Calu3 (cell line): ENCODE measurements around the gene MAP3K20. TPM values are rescaled to one million over a fixed set of nuclear protein-coding genes. Genes with fewer than 3 reads are reported as not detected.

Experiments
- BruUV-seq: library from RNA; stranded (reverse); fragments of 400-500 nt; replicated peaks from 2 replicates; lab custom pipeline; 2021; lab: Mats Ljungman, UMichigan
- CTCF ChIA-PET: fragments of 300-600 bp; sonication (Branson Sonifier 250); formaldehyde crosslinking; loops from one replicate; lab custom pipeline; 2022; ENCODE audit warnings: antibody characterized with exemption; lab: Charles Lee
- DNase-seq: peaks from one replicate; pipeline ENCODE4 v3.0.0; 2022
- H3K27ac Mint-ChIP-seq: one replicate; pipeline ENCODE4 v1.8.0; 2022; ENCODE audit warnings: mixed read lengths; ENCODE audit not compliant: unreplicated experiment
- H3K27me3 Mint-ChIP-seq: one replicate; pipeline ENCODE4 v1.8.0; 2022; ENCODE audit warnings: mixed read lengths; ENCODE audit not compliant: unreplicated experiment
- H3K36me3 Mint-ChIP-seq: one replicate; pipeline ENCODE4 v1.8.0; 2022; ENCODE audit warnings: mild to moderate bottlenecking, moderate library complexity, mixed read lengths; ENCODE audit not compliant: insufficient read depth, unreplicated experiment
- H3K4me1 Mint-ChIP-seq: one replicate; pipeline ENCODE4 v1.8.0; 2022; ENCODE audit warnings: mild to moderate bottlenecking, low read depth, mixed read lengths; ENCODE audit not compliant: unreplicated experiment
- H3K4me3 Mint-ChIP-seq: one replicate; pipeline ENCODE4 v1.8.0; 2022; ENCODE audit warnings: mild to moderate bottlenecking, low read depth, moderate library complexity, mixed read lengths; ENCODE audit not compliant: unreplicated experiment
- H3K9me3 Mint-ChIP-seq: one replicate; pipeline ENCODE4 v1.8.0; 2022; ENCODE audit warnings: low read depth, mixed read lengths; ENCODE audit not compliant: unreplicated experiment
- intact Hi-C: fragments of 100-400 bp; cut with micrococcal nuclease; formaldehyde crosslinking; loops from one replicate; pipeline ENCODE4 v1.10.0; 2022; ENCODE audit not compliant: unreplicated experiment
- total RNA-seq: library from RNA; stranded (reverse); gene quantifications from 2 replicates; pipeline ENCODE4 v1.2.3, GENCODE V29; 2022
- TF ChIP-seq, protein P1 (sequence below): fragments of 200-600 bp; IDR thresholded peaks from one replicate; pipeline ENCODE4 v1.8.0; 2022; ENCODE audit warnings: antibody characterized with exemption; ENCODE audit not compliant: unreplicated experiment

Gene MAP3K20
- total RNA-seq, 1 experiment from 2014 or later = 37.0 TPM

- TF ChIP-seq, protein P1, sequence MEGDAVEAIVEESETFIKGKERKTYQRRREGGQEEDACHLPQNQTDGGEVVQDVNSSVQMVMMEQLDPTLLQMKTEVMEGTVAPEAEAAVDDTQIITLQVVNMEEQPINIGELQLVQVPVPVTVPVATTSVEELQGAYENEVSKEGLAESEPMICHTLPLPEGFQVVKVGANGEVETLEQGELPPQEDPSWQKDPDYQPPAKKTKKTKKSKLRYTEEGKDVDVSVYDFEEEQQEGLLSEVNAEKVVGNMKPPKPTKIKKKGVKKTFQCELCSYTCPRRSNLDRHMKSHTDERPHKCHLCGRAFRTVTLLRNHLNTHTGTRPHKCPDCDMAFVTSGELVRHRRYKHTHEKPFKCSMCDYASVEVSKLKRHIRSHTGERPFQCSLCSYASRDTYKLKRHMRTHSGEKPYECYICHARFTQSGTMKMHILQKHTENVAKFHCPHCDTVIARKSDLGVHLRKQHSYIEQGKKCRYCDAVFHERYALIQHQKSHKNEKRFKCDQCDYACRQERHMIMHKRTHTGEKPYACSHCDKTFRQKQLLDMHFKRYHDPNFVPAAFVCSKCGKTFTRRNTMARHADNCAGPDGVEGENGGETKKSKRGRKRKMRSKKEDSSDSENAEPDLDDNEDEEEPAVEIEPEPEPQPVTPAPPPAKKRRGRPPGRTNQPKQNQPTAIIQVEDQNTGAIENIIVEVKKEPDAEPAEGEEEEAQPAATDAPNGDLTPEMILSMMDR = no peak
- Mint-ChIP-seq H3K27me3 (peaks cover 13% of the 10 kb centered on the region), H3K27ac (no peak overlapping the region), H3K4me1 (peaks cover 10% of the 10 kb centered on the region), H3K4me3 (no peak overlapping the region), H3K36me3 (no peaks in the 10 kb centered on the region), H3K9me3 (no peaks in the 10 kb centered on the region)
- intact Hi-C loops = loop anchor here (10.0 kb wide), 1 partner anchor 367 kb away; no protein-coding TSS in a partner anchor
- no peak for DNase-seq
- CTCF ChIA-PET = interaction anchor here (0.5 to 3.3 kb wide), 7 partner anchors 10 to 330 kb away, joined by 3 to 15 read pairs (median 4); no protein-coding TSS in a partner anchor
- BruUV-seq = no TSS peak
Measured at GRCh38 chr2:173028141-173028540, 47.5 kb upstream of the MAP3K20 start.

- Mint-ChIP-seq H3K9me3 (no peaks in the 10 kb centered on the region), H3K4me3 (no peak overlapping the region), H3K4me1 (peaks cover 10% of the 10 kb centered on the region), H3K27ac (no peak overlapping the region), H3K36me3 (no peaks in the 10 kb centered on the region), H3K27me3 (peaks cover 8% of the 10 kb centered on the region)
- DNase-seq = no peak
- CTCF ChIA-PET = interaction anchor here (0.9 to 3.3 kb wide), 3 partner anchors 9 to 182 kb away, joined by 4 to 15 read pairs (median 5); no protein-coding TSS in a partner anchor
- TF ChIP-seq, protein P1 = no peak
- intact Hi-C loops = loop anchor here (10.0 kb wide), 1 partner anchor 366 kb away; no protein-coding TSS in a partner anchor
- no TSS peak for BruUV-seq
Measured at GRCh38 chr2:173028671-173029070, 47.0 kb upstream of the MAP3K20 start.

DNA sequence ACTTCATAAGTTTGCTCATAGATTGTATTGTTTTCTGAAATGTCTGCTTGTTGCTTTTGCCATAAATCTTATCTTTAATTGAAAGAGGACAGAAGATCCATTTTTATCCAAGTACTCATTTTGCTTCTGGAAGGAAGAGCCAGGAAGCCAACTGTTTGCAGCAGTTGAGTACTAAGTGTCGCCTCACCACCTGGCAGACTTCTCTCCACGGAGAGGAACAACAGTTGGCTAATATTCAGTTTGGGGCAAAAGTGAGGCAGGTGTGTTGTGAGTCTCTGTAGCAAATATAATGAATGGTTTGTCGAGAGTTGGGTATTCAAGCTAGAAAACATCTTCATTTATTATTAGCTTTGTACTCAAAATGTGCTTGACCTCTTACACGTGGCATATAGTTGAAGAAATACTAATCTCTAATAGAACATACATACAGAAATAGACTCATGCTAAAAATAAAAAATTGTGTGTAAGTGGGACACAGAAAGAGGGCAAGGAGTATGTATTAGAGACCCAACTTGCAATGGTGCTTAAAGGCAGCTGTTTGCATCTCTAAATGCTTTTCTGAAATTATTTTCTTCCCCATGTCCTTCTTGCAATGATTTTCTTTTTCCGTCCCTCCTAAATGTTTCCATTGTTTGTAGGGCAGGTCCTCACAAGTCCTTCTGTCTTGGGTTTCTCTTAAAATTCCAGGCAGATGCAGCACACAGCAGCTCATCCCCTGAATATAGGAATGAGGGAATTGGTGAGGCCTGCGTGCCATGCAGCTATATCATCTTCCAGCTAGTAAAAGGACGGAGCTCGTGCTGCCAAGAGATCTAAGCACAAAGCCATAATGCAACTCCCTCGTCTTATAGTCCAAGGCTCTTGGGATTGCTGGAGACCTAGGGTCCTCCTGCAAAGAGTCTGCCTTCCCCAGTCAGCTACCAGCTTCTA lies 44.8 kb upstream of the MAP3K20 start:
- Mint-ChIP-seq H3K27ac (no peak overlapping the region), H3K36me3 (no peaks in the 10 kb centered on the region), H3K27me3 (no peaks in the 10 kb centered on the region), H3K4me3 (no peak overlapping the region), H3K9me3 (no peaks in the 10 kb centered on the region), H3K4me1 (peaks cover 10% of the 10 kb centered on the region)
- BruUV-seq = no TSS peak
- intact Hi-C loops = no loop called here
- TF ChIP-seq, protein P1 = no peak
- CTCF ChIA-PET = interaction anchor here (1.0 to 1.2 kb wide), 2 partner anchors 23 to 42 kb away, joined by 5 read pairs; no protein-coding TSS in a partner anchor
- no peak for DNase-seq

- no TSS peak for BruUV-seq
- Mint-ChIP-seq H3K27ac (no peak overlapping the region), H3K4me1 (peaks cover 9% of the 10 kb centered on the region), H3K4me3 (no peak overlapping the region), H3K27me3 (no peaks in the 10 kb centered on the region), H3K9me3 (no peaks in the 10 kb centered on the region), H3K36me3 (no peaks in the 10 kb centered on the region)
- no peak for DNase-seq
- CTCF ChIA-PET = interaction anchor here (1.2 kb wide), 1 partner anchor 41 kb away, joined by 5 read pairs; no protein-coding TSS in a partner anchor
- intact Hi-C loops = no loop called here
- TF ChIP-seq, protein P1 = no peak
Measured at GRCh38 chr2:173032032-173032431, 43.6 kb upstream of the MAP3K20 start.
